GM18511 (cell line): ENCODE measurements around the gene INTS1.

ENCODE experiments used
- ATAC-seq: cut with Tn5 transposase; IDR thresholded peaks from one replicate; pipeline ENCODE4 v1.9.1; 2021; ENCODE audit warnings: mild to moderate bottlenecking, moderate library complexity; ENCODE audit not compliant: unreplicated experiment

INTS1 gene

DNA sequence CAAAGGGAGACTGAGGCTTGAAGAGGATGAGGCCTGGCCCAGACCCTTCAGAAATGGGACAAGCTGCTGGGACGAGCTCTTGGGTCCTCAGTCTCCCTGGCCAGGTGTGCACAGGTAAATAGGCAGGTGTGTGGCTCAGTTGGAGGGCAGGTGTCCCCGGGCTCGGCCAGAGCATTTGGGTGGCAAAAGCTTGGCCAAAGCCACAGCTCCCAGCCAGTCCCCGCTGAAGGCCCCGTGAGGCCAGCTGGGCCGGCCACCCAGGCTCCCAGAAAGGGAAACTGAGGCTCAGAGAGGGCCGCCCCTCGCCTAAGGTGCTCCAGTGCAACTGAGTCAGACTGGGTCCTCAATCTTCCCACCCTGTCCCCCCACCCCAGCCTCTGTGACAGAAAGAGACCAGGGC, 82.2 kb downstream of the INTS1 start:
- no peak for ATAC-seq

DNA sequence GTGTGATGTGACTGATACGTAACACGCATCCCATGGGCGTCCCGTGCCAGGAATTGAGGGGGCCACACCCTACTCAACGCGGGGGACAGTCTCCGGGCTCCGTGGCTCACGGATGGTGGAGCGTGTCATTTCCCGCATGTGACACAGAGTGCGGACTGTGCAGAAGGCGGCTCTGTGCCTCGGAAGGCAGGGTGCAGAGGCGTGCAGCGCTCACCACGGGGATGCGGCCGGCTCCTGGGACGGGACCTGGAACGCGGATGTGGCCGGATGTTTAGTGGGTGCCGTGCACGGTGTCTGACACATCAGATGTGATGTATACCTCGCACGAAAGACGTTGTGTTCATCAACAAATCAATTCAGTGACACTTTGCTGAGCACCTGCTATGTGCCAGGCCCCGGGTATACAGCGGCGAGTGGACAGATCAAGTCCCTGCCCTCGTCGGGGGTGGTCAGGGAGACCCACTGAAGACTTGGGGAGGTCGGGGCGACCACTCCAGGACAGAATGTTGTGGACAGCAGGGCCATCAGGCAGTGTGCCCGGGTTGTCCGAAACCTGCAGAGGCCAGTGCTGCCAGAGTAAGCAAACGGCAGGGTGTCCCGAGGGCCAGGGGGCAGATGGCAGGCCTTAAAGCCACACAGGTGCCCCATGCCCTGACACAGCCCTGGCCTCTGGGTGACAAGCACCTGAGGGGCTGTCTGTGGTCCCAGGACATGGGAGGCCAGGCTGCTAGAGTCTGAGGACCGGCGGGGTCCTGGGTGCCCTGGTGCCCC, 83.0 kb downstream of the INTS1 start:
- ATAC-seq = no peak
